DND-41 (cell line): ENCODE measurements around the gene RAPGEF5.

ENCODE experiments used
- EZH2 ChIP-seq: IDR thresholded peaks from 3 replicates; pipeline ENCODE4 v1.6.1; 2012; ENCODE audit warnings: borderline replicate concordance, low read depth, mild to moderate bottlenecking, moderate library complexity, low read length, inconsistent platforms; ENCODE audit not compliant: severe bottlenecking
- TF ChIP-seq, protein P1 (sequence below): IDR thresholded peaks from 2 replicates; pipeline ENCODE4 v1.5.1; 2012; ENCODE audit warnings: borderline replicate concordance, low read length, moderate library complexity, mild to moderate bottlenecking; ENCODE audit not compliant: poor library complexity, severe bottlenecking; ENCODE audit errors: extremely low read depth

DNA sequence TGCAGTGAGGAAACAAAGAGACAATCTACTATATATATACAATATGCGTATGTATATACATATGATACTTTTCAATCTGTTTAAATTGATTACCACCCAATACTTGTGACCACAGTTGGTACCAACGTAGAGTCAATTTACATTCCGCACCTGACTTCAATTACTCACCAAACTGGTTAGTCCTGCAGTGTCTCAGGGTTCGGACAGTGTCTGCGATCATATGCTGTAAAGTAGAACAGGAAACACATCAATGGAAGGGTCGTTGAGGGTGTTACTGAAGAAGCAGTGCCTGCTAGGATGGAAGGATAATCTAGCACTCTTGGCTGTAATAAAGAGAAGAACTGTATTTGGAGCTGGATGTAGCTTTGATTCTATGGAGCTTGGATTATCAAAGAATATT is 231.5 kb downstream of the RAPGEF5 start:
- TF ChIP-seq, protein P1, sequence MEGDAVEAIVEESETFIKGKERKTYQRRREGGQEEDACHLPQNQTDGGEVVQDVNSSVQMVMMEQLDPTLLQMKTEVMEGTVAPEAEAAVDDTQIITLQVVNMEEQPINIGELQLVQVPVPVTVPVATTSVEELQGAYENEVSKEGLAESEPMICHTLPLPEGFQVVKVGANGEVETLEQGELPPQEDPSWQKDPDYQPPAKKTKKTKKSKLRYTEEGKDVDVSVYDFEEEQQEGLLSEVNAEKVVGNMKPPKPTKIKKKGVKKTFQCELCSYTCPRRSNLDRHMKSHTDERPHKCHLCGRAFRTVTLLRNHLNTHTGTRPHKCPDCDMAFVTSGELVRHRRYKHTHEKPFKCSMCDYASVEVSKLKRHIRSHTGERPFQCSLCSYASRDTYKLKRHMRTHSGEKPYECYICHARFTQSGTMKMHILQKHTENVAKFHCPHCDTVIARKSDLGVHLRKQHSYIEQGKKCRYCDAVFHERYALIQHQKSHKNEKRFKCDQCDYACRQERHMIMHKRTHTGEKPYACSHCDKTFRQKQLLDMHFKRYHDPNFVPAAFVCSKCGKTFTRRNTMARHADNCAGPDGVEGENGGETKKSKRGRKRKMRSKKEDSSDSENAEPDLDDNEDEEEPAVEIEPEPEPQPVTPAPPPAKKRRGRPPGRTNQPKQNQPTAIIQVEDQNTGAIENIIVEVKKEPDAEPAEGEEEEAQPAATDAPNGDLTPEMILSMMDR = no peak
- no peak for TF ChIP-seq EZH2
